NCI-H510A treated with DMSO at 0.1 percent for 48 hours (cell line): Measurements from ENCODE around the gene CTXND1.
"Not testable (repeated sequence)": the region's sequence is repeated elsewhere in the genome, so short reads cannot be mapped to it uniquely, and the experiment has no call there.

Experiments used
- DNase-seq: peaks from one replicate; lab custom pipeline; 2025; lab: John Stamatoyannopoulos, UW

Gene CTXND1

DNA sequence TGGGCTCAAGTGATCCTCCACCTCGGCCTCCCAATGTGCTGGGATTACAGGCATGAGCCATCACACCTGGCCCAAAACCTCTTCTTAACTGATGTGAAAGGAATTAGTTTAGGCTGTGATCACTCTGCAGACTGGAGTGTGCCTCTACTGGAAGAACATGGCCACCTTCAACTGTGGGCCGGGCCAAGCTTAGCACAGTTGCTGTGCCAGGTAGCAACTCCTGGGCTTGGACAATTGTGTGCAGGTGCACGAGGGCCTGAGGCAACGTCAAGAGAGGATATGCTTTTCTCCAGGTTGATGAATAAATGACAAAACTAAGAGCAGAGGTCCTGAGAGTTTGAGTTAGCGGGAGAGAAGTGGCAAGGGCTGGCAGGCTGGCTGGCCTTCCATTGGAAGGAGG, 92.7 kb downstream of the CTXND1 start:
- no peak for DNase-seq

DNA sequence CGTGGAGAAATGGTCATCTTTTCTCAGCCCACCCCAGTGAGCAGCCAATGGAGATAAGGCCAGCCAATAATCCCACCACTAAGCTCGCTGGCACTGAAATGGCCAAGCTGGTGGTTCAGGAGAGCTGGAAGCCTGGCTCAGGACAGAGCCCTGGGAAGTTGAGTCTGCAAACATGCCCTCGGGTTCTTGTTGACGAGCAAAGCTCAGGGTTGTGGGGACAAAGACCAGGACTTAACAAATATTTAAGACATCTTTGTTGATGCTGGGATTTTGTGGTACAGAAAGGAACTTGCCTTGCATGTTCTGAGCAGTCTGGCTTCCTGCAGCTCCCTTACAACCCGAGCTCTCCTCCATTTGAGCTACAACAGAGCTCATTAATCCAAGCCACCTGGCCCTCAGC, 94.8 kb downstream of the CTXND1 start:
- no peak for DNase-seq

DNA sequence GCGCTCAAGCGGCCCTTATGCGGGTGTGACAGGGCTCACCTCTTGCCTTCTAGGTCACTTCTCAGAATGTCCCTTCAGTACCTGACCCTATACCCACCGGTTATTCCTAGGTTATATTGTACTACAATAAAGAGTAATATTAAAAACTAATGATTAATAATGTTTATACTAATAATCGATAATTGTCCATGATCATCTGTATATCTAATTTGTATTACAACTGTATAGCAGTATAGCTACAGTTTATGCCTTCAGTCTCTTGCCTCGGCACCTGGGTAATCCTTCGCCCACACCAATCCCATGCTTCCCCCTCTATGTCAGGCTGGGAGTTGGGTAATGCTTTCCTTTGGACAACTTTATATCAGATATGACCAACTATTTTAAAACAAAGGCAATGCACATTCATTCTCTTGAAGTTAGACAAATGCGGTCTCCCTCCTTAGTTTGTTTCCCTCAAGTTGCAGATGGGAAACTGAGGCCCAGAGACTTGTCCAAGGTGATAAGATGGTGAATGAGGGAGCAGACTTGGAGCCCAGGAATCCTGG, 95.8 kb downstream of the CTXND1 start:
- DNase-seq = no peak

DNA sequence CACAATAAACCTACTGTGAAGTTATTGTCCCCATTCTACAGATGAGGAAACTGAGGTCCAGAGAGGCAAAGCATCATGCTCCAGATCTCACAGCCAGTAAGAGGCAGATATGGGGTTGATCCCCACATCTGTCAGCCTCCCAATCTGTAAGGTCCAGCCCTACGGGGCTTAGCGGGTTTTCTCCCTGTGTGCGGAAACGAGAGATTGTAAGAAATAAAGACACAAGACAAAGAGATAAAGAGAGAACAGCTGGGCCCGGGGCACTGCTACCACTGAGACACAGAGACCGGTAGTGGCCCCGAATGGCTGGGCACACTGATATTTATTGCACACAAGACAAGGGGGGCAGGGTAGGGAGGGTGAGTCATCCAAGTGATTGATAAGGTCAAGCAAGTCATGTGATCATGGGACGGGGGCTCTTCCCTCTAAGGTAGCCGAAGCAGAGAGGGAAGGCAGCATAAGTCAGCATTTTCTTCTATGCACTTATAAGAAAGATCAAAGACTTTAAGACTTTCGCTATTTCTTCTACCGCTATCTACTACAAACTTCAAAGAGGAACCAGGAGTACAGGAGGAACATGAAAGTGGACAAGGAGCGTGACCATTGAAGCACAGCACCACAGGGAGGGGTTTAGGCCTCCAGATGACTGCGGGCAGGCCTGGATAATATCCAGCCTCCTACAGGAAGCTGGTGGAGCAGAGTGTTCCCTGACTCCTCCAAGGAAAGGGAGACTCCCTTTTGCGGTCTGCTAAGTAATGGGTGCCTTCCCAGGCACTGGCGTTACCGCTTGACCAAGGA, 96.4 kb downstream of the CTXND1 start:
- not testable (repeated sequence) for DNase-seq

DNA sequence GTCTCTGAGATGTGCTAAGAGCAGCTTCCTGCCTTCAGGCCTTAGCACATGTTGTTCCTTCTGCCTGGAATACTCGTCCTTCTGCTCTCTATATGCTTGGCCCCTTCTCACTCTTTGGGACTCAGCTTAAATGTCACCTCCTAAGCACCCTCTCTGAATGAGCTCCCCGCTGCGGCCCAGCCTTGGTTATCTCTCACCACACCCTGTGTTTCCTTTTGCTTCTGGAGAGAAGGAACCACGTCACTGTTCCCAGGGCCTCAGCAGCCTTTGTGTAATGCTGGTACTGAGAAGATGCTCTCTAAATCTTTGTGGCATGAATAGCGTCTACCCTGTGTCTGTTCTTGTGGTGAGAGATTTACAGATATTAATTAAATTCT, 97.0 kb downstream of the CTXND1 start:
- no peak for DNase-seq

DNA sequence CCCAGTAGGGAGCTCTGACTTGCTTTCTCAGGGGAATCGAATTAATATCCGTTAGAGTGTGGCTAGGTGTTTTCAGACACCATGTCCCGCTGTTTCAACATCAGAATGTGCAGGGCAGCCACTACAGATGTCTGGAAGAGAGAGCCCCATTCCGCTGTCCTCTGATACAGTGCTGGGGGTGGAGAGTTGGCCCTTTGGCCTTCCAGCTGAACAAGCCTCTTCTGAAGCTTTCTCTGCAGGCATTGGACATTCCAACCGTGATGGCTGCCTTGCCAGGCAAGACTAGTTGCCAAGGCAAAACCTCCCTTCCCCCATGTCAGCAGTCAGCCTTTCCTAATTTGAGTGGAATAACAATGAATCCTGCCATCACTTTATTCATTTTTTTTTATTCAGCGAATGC, 97.7 kb downstream of the CTXND1 start:
- no peak for DNase-seq

DNA sequence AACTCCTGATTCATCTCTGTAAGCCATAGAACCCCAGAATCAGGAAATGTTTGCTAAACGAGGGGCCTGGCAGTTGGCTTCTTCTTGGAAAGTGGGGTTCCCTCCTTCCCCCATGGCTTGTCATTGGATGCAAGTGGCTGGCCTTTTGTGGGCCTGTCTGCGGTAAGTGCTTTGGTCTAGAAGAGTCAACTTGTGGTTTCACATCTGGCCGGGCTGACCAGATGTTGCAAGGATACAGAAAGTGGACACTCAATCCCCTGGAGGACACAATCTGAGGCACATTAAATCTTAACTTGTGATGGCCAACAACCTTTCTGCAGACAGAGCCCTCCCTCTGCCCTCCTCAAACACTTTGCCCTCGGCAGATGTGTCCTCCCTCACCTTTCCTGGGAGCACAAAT, 98.1 kb downstream of the CTXND1 start:
- no peak for DNase-seq

DNA sequence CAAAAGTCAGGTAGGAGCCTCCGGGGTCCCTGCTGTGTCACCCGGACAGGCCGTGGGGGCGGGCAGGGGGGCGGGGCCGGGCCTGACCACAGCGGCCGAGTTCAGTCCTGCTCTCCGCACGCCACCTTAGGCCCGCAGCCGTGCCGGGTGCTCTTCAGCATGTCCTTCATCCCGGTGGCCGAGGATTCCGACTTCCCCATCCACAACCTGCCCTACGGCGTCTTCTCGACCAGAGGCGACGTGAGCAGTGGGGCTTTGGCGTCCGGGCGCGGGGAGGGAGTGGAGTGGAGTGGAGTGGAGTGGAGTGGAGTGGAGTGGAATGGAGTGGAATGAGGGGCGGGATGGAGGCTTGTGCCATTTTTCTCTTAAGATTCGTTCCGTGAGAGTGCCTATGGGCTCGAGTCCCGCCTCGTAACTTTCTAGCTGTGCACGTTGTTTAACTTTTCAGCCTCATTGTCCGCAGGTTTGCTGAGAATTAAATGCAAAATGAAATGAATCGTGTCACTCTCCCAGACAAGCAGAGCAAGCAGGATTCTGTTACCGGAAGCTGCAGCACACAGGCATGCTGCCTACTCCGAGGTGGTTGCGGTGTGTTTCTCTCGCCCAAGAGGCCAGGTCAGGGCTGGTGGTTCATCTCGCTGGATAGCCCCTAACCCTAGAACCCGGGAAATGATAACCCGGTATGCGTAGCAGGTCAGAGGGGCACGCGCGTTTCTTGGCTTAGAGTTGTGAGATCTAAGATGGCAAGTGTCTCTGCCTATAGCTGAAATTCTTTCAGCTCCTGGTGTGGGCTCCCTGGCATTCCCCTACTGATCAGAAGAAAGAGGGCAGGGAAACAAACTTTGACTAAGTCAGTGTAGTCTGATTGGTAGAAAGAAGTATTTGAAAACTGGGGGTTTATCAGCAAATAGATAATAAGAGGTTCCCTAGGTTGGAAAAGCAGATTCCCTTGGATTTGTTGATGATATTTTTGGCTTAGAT, 98.8 kb downstream of the CTXND1 start, which contains the start of gene FAH:
Gene FAH, plus strand, starts transcription at position 104 of the 981 bp plus-strand sequence. Its CDS starts 56 bp downstream, at position 160.
- DNase-seq = peak; percentile 56

DNA sequence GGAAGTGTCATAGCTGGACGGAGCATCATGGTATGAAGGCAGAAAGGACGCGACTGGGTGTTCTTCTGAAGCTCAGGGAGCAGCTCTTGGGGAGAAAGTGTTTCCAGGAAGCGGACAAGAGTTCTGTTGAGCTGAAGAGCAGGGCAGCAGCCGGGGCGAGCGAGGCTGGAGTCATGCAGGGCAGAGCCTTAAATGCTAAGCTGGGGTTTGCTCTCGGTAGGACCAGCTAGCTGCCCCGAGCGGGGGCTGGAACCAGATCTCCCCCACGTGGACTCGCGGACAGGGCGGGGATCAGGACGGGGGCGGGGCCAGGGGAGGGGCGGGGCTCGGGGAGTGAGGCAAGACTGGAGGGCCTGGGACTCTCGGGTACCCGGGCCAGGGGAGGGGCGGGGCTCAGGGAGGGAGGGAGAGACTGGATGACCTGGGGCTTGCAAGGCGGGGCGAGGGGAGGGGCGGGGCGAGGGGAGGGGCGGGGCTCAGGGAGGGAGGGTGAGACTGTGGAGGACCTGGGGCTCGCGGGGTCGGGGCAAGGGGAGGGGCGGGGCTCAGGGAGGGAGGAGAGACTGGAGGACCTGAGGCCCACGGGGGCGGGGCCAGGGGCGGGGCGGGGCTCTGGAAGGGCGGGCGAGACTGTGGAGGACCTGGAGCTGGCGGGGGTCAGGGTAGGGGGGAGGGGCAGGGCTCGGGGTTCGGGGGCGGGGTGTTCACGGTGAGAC, 99.7 kb downstream of the CTXND1 start:
- peak; percentile 62 for DNase-seq

DNA sequence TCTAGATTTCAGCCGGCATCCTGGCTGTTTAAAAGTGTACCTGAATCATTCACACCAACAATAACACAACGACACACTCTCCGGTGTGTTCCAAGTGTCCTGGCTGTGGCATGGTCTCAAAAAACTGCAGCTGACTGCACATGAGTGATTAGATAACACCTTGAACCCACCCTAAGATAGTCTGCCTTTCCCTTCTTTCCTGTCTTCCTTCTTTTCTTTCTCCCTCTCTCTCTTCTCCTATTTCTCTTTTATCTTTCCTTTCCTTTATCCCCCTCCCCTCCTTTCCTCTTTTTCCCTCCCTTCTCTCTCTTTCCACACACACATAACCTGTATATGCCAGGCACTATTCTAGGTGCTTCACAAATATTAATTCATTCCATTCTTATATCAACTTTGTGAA, 100.4 kb downstream of the CTXND1 start:
- no peak for DNase-seq

DNA sequence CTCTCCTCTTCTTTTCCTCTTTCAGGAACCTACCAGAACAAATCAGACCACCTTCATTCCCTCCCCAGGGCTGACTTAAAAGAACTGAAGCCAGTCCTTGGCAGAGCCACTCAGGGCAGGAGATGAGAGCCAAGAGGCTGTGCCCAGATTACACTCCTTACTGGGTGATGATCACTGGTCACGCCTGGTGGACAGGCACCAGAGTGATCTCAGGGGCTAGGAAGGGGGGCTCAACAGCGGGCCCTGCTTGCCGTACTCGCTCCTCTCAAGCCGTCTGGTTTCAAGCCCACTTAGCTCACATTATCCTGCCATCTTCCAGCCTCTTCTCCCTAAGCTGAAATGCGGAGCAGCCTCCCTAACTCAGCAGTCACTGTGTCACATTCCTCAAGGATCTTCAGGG, 100.9 kb downstream of the CTXND1 start:
- DNase-seq = no peak
